Prostate gland (tissue), 2 donors: ENCODE results near the gene C6orf141.

ENCODE experiments used
- POLR2A ChIP-seq: fragments of 450-650 bp; IDR thresholded peaks from one replicate; pipeline ENCODE4 v1.6.1; 2016; ENCODE audit warnings: antibody characterized with exemption, mild to moderate bottlenecking
- POLR2AphosphoS5 ChIP-seq: sonication (generic); formaldehyde crosslinking; IDR thresholded peaks from one replicate; pipeline ENCODE4 v1.6.1; 2017; ENCODE audit warnings: antibody characterized with exemption
- TF ChIP-seq, protein P1 (sequence below), 4 experiments: fragments of 200-600 bp in 2 of 4; fragments of 450-650 bp in 2 of 4; sonication (generic) in 2 of 4; IDR thresholded peaks; 1 replicate in 3 of 4; 2 replicates in 1 of 4; pipeline ENCODE4 v1.5.1; 2016 to 2019; ENCODE audit warnings: antibody characterized with exemption in 4 of 4, mild to moderate bottlenecking in 2 of 4, moderate library complexity in 2 of 4

GRCh38 chr6:49543087-49543858 is 7.2 kb upstream of the C6orf141 start:
- no peak for TF ChIP-seq POLR2AphosphoS5
- TF ChIP-seq, protein P1, sequence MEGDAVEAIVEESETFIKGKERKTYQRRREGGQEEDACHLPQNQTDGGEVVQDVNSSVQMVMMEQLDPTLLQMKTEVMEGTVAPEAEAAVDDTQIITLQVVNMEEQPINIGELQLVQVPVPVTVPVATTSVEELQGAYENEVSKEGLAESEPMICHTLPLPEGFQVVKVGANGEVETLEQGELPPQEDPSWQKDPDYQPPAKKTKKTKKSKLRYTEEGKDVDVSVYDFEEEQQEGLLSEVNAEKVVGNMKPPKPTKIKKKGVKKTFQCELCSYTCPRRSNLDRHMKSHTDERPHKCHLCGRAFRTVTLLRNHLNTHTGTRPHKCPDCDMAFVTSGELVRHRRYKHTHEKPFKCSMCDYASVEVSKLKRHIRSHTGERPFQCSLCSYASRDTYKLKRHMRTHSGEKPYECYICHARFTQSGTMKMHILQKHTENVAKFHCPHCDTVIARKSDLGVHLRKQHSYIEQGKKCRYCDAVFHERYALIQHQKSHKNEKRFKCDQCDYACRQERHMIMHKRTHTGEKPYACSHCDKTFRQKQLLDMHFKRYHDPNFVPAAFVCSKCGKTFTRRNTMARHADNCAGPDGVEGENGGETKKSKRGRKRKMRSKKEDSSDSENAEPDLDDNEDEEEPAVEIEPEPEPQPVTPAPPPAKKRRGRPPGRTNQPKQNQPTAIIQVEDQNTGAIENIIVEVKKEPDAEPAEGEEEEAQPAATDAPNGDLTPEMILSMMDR (IDR thresholded peaks at IDR 0.05) = no peak
- no peak for TF ChIP-seq POLR2A
